ENCODE results near the gene HSF4. TPM values are rescaled to one million over a fixed set of nuclear protein-coding genes. Genes with fewer than 3 reads are reported as not detected.

The HSF4 gene
- total RNA-seq, 1 donor from 2014 or later, result 2.2 TPM

- H3K4me3 Mint-ChIP-seq (ENCODE audit: low read depth), result no peak overlapping the region
- H3K27me3 Mint-ChIP-seq, result peaks cover 7% of the 10 kb centered on the region
- no peak for DNase-seq (ENCODE audit: low spot score, unreplicated experiment)
- TF ChIP-seq CTCF (IDR thresholded peaks at IDR 0.05; ENCODE audit: unreplicated experiment), result no peak
- no peak overlapping the region for H3K27ac Mint-ChIP-seq
- H3K4me1 Mint-ChIP-seq (ENCODE audit: low read depth), result peaks cover 8% of the 10 kb centered on the region
- H3K36me3 Mint-ChIP-seq (ENCODE audit: insufficient read depth), result no peaks in the 10 kb centered on the region
- no peaks in the 10 kb centered on the region for H3K9me3 Mint-ChIP-seq (ENCODE audit: low read depth)
These were observed 22.8 kb downstream of the HSF4 start for GRCh38 chr16:67187175-67187890.

- H3K4me3 Mint-ChIP-seq (ENCODE audit: low read depth), result no peak overlapping the region
- H3K4me1 Mint-ChIP-seq (ENCODE audit: low read depth), result peaks cover 15% of the 10 kb centered on the region
- H3K27ac Mint-ChIP-seq, result no peak overlapping the region
- H3K9me3 Mint-ChIP-seq (ENCODE audit: low read depth), result no peaks in the 10 kb centered on the region
- peaks cover 7% of the 10 kb centered on the region for H3K27me3 Mint-ChIP-seq
- no peaks in the 10 kb centered on the region for H3K36me3 Mint-ChIP-seq (ENCODE audit: insufficient read depth)
- no peak for TF ChIP-seq CTCF (IDR thresholded peaks at IDR 0.05; ENCODE audit: unreplicated experiment)
- DNase-seq (ENCODE audit: low spot score, unreplicated experiment), result no peak
These were observed 23.8 kb downstream of the HSF4 start for GRCh38 chr16:67188323-67188722.

GRCh38 chr16:67188798-67189197, 24.3 kb downstream of the HSF4 start:
- H3K27me3 Mint-ChIP-seq, result peaks cover 7% of the 10 kb centered on the region
- no peaks in the 10 kb centered on the region for H3K36me3 Mint-ChIP-seq (ENCODE audit: insufficient read depth)
- no peak for TF ChIP-seq CTCF (IDR thresholded peaks at IDR 0.05; ENCODE audit: unreplicated experiment)
- H3K4me1 Mint-ChIP-seq (ENCODE audit: low read depth), result peaks cover 18% of the 10 kb centered on the region
- DNase-seq (ENCODE audit: low spot score, unreplicated experiment), result no peak
- H3K4me3 Mint-ChIP-seq (ENCODE audit: low read depth), result no peak overlapping the region
- H3K27ac Mint-ChIP-seq, result no peak overlapping the region
- no peaks in the 10 kb centered on the region for H3K9me3 Mint-ChIP-seq (ENCODE audit: low read depth)

- no peak within 1 kb of the TSS for H3K4me3 Mint-ChIP-seq (ENCODE audit: low read depth)
- no peak for DNase-seq (ENCODE audit: low spot score, unreplicated experiment)
- TF ChIP-seq CTCF (IDR thresholded peaks at IDR 0.05; ENCODE audit: unreplicated experiment), result no peak
- H3K27me3 Mint-ChIP-seq, result peaks cover 6% of the 10 kb centered on the region
- H3K27ac Mint-ChIP-seq, result no peak within 1 kb of the TSS
- peaks cover 2% of the 10 kb centered on the region for H3K36me3 Mint-ChIP-seq (ENCODE audit: insufficient read depth)
- peaks cover 18% of the 10 kb centered on the region for H3K4me1 Mint-ChIP-seq (ENCODE audit: low read depth)
- no peaks in the 10 kb centered on the region for H3K9me3 Mint-ChIP-seq (ENCODE audit: low read depth)
These were observed 25.5 kb downstream of the HSF4 start, which contains the start of gene EXOC3L1 for GRCh38 chr16:67190041-67190440. TSS of gene EXOC3L1 (minus strand) at chr16:67190136. CDS start at chr16:67189676, 460 bp downstream.

GRCh38 chr16:67190448-67191399, 26.2 kb downstream of the HSF4 start:
- peaks cover 15% of the 10 kb centered on the region for H3K4me1 Mint-ChIP-seq (ENCODE audit: low read depth)
- no peak for DNase-seq (ENCODE audit: low spot score, unreplicated experiment)
- H3K9me3 Mint-ChIP-seq (ENCODE audit: low read depth), result no peaks in the 10 kb centered on the region
- H3K27me3 Mint-ChIP-seq, result no peaks in the 10 kb centered on the region
- H3K27ac Mint-ChIP-seq, result no peak overlapping the region
- H3K4me3 Mint-ChIP-seq (ENCODE audit: low read depth), result peak overlapping the region; percentile 80
- TF ChIP-seq CTCF (IDR thresholded peaks at IDR 0.05; ENCODE audit: unreplicated experiment), result no peak
- peaks cover 4% of the 10 kb centered on the region for H3K36me3 Mint-ChIP-seq (ENCODE audit: insufficient read depth)
